HG02588 (cell line): ENCODE results near the gene TBX20.
"Not testable (repeated sequence)": the region's sequence is repeated elsewhere in the genome, so short reads cannot be mapped to it uniquely, and the experiment has no call there.

Experiments used
- ATAC-seq: cut with Tn5 transposase; IDR thresholded peaks from one replicate; pipeline ENCODE4 v1.9.1; 2021; ENCODE audit warnings: mild to moderate bottlenecking, moderate library complexity; ENCODE audit not compliant: unreplicated experiment

The TBX20 gene

GRCh38 chr7:35256256-35257175 is 2.6 kb upstream of the TBX20 start:
- ATAC-seq: no peak

- ATAC-seq: no peak
Observed at GRCh38 chr7:35255443-35256255, 1.7 kb upstream of the TBX20 start.

- no peak for ATAC-seq
Observed at GRCh38 chr7:35254496-35255442, 869 bp upstream of the TBX20 start.

GRCh38 chr7:35253460-35253709 is 515 bp downstream of the TBX20 start:
- ATAC-seq: no peak

GRCh38 chr7:35252612-35253459 is 1.1 kb downstream of the TBX20 start:
- ATAC-seq: no peak

GRCh38 chr7:35251606-35252310 is 2.1 kb downstream of the TBX20 start:
- no peak for ATAC-seq

GRCh38 chr7:35250941-35251340 is 3.0 kb downstream of the TBX20 start:
- ATAC-seq: no peak

- ATAC-seq: no peak
Observed at GRCh38 chr7:35250452-35250851, 3.4 kb downstream of the TBX20 start.

- no peak for ATAC-seq
Observed at GRCh38 chr7:35249537-35249907, 4.4 kb downstream of the TBX20 start.

- ATAC-seq: no peak
Observed at GRCh38 chr7:35248576-35249536, 5.0 kb downstream of the TBX20 start.

- no peak for ATAC-seq
Observed at GRCh38 chr7:35246819-35247218, 7.1 kb downstream of the TBX20 start.

GRCh38 chr7:35241884-35242283 is 12.0 kb downstream of the TBX20 start:
- no peak for ATAC-seq

GRCh38 chr7:35241436-35241835 is 12.5 kb downstream of the TBX20 start:
- ATAC-seq: no peak

GRCh38 chr7:35241008-35241407 is 12.9 kb downstream of the TBX20 start:
- not testable (repeated sequence) for ATAC-seq

GRCh38 chr7:35238456-35238855 is 15.4 kb downstream of the TBX20 start:
- ATAC-seq: not testable (repeated sequence)

- no peak for ATAC-seq
Observed at GRCh38 chr7:35232994-35233393, 20.9 kb downstream of the TBX20 start.

GRCh38 chr7:35231221-35231620 is 22.7 kb downstream of the TBX20 start:
- not testable (repeated sequence) for ATAC-seq

GRCh38 chr7:35229116-35229780 is 24.7 kb downstream of the TBX20 start:
- ATAC-seq: not testable (repeated sequence)
